ENCODE results near the gene IL22RA2. TPM values are rescaled to one million over a fixed set of nuclear protein-coding genes. Genes with fewer than 3 reads are reported as not detected.

IL22RA2 gene
- total and polyA plus RNA-seq, 4 donors = 0.05 TPM; not detected in 3

- Histone ChIP-seq H3K4me3 (ENCODE audit: low read depth in 1 of 3, low read length in 3 of 3) (no peak overlapping the region), H3K27me3 (ENCODE audit: control insufficient read depth in 4 of 4, insufficient read depth in 4 of 4, low read length in 3 of 4) (no peaks in the 10 kb centered on the region), H3K9me3 (ENCODE audit: control insufficient read depth in 4 of 4, low read length in 3 of 4) (no peaks in the 10 kb centered on the region), H3K36me3 (ENCODE audit: control insufficient read depth in 4 of 4, insufficient read depth in 3 of 4, low read depth in 1 of 4, low read length in 3 of 4) (no peaks in the 10 kb centered on the region), H3K4me1 (ENCODE audit: control insufficient read depth in 4 of 4, insufficient read depth in 4 of 4, low read length in 3 of 4) (no peaks in the 10 kb centered on the region), H3K27ac (ENCODE audit: low read depth in 1 of 2, low read length in 2 of 2) (no peak overlapping the region), H3K9ac (ENCODE audit: low read depth in 1 of 2, low read length in 2 of 2) (no peak overlapping the region)
- TF ChIP-seq ATF3 (IDR thresholded peaks at IDR 0.05) (no peak), FOXA2 (IDR thresholded peaks at IDR 0.05) (no peak), TAF1 (conservative IDR thresholded peaks at IDR 0.05) (no peak), MAX (IDR thresholded peaks at IDR 0.05) (no peak), RAD21 (IDR thresholded peaks at IDR 0.05) (no peak), EGR1 (IDR thresholded peaks at IDR 0.05; ENCODE audit: low read depth in 2 of 2) (no peak), GABPA (IDR thresholded peaks at IDR 0.05 in 1 of 2, conservative IDR thresholded peaks at IDR 0.05 in 1 of 2) (no peak), RXRA (IDR thresholded peaks at IDR 0.05) (no peak), NR2F2 (IDR thresholded peaks at IDR 0.05) (no peak), YY1 (IDR thresholded peaks at IDR 0.05) (no peak)
- no peak for DNase-seq (ENCODE audit: low spot score)
- WGBS = 75% methylated on average over 10 of the region's 10 CpGs
Observed at GRCh38 chr6:137095093-137095492, 78.4 kb downstream of the IL22RA2 start.

GRCh38 chr6:137094411-137095008 lies 78.9 kb downstream of the IL22RA2 start:
- WGBS = 36% methylated on average over 5 of the region's 5 CpGs
- Histone ChIP-seq H3K36me3 (ENCODE audit: control insufficient read depth in 4 of 4, insufficient read depth in 3 of 4, low read depth in 1 of 4, low read length in 3 of 4) (no peaks in the 10 kb centered on the region), H3K4me3 (ENCODE audit: low read depth in 1 of 3, low read length in 3 of 3) (no peak overlapping the region), H3K9ac (ENCODE audit: low read depth in 1 of 2, low read length in 2 of 2) (no peak overlapping the region), H3K27me3 (ENCODE audit: control insufficient read depth in 4 of 4, insufficient read depth in 4 of 4, low read length in 3 of 4) (no peaks in the 10 kb centered on the region), H3K4me1 (ENCODE audit: control insufficient read depth in 4 of 4, insufficient read depth in 4 of 4, low read length in 3 of 4) (no peaks in the 10 kb centered on the region), H3K27ac (ENCODE audit: low read depth in 1 of 2, low read length in 2 of 2) (no peak overlapping the region), H3K9me3 (ENCODE audit: control insufficient read depth in 4 of 4, low read length in 3 of 4) (no peaks in the 10 kb centered on the region)
- peak; percentile 38 for DNase-seq (ENCODE audit: low spot score)
- no peak for TF ChIP-seq FOXA1 (IDR thresholded peaks at IDR 0.05)
- TF ChIP-seq CTCF (IDR thresholded peaks at IDR 0.05; ENCODE audit: low read depth, low read length, missing input control) = peak; percentile 79
- TF ChIP-seq GABPA (IDR thresholded peaks at IDR 0.05 in 1 of 2, conservative IDR thresholded peaks at IDR 0.05 in 1 of 2) = no peak
- no peak for TF ChIP-seq HNF4A (conservative IDR thresholded peaks at IDR 0.05)
- no peak for TF ChIP-seq FOXA2 (IDR thresholded peaks at IDR 0.05)
- no peak for TF ChIP-seq TAF1 (conservative IDR thresholded peaks at IDR 0.05)
- no peak for TF ChIP-seq MAX (IDR thresholded peaks at IDR 0.05)
- TF ChIP-seq YY1 (IDR thresholded peaks at IDR 0.05) = peak; percentile 9
- TF ChIP-seq HNF4G (IDR thresholded peaks at IDR 0.05) = no peak
- no peak for TF ChIP-seq RXRA (IDR thresholded peaks at IDR 0.05)
- TF ChIP-seq SP1 (IDR thresholded peaks at IDR 0.05) = no peak
- TF ChIP-seq RAD21 (IDR thresholded peaks at IDR 0.05) = peak; percentile 94 to 97

Other genes starting within 250 kb of the IL22RA2 start
- under 1 TPM in 1 of 2 donors, not detected in 1; 0.25 TPM for gene IL20RA, start 128.7 kb downstream of the IL22RA2 start, total RNA-seq
- gene IL20RA, start 128.7 kb downstream of the IL22RA2 start, polyA plus RNA-seq = under 1 TPM; 0.17 to 0.65 TPM
- gene IFNGR1, start 45.7 kb upstream of the IL22RA2 start, total RNA-seq = 10 to 100 TPM; 33.9 to 57.8 TPM
- 10 to 100 TPM; 35.7 to 42.3 TPM for gene IFNGR1, start 45.7 kb upstream of the IL22RA2 start, polyA plus RNA-seq